Erythroblast (primary cell): ENCODE data around the gene CFAP46.

Source experiments
- GATA1 ChIP-seq: IDR thresholded peaks from 2 replicates; pipeline ENCODE4 v1.6.1; 2011; ENCODE audit warnings: low read depth, mild to moderate bottlenecking, control low read depth, low read length, moderate library complexity
- POLR2A ChIP-seq: IDR thresholded peaks from 2 replicates; pipeline ENCODE4 v1.6.1; 2011; ENCODE audit warnings: mild to moderate bottlenecking, low read length

GRCh38 chr10:132963430-132963960 is 21.1 kb upstream of the CFAP46 start:
- TF ChIP-seq POLR2A (no peak), GATA1 (no peak)
